H1 (cell line): ENCODE measurements around the gene PPFIA4. TPM values are rescaled to one million over a fixed set of nuclear protein-coding genes. Genes with fewer than 3 reads are reported as not detected.

Experiments used
- CTCF ChIA-PET: fragments of 300-600 bp; sonication (Branson Sonifier 250); formaldehyde crosslinking; loops from one replicate; lab custom pipeline; 2021; ENCODE audit not compliant: partially characterized antibody; lab: Charles Lee
- POLR2A ChIA-PET: fragments of 300-600 bp; sonication (Branson Sonifier 250); formaldehyde crosslinking; loops from one replicate; lab custom pipeline; 2021; ENCODE audit warnings: inconsistent platforms; ENCODE audit not compliant: partially characterized antibody; lab: Charles Lee
- DNase-seq, 2 experiments: peaks; one replicate each; pipeline versions ENCODE4 v3.0.0 to v3.0.0-alpha.2; 2010 to 2022; ENCODE audit warnings: low spot score in 2 of 2, low read depth in 1 of 2, mixed read lengths in 1 of 2
- FAIRE-seq: peaks from 2 replicates; lab custom pipeline; 2011; peaks lifted over from hg19 to GRCh38; lab: Jason Lieb, UNC
- H2AFZ ChIP-seq: 2 replicates; pipeline ENCODE4 v1.8.1; 2012; ENCODE audit warnings: low read length, inconsistent platforms
- H2AK5ac ChIP-seq: 2 replicates; pipeline ENCODE4 v1.6.1; 2013; ENCODE audit warnings: low read depth, low read length
- H2BK120ac ChIP-seq: replicated peaks from 2 replicates; pipeline ENCODE3; 2013; ENCODE audit warnings: low read depth, low read length, inconsistent platforms
- H2BK12ac ChIP-seq: 2 replicates; pipeline ENCODE4 v1.6.1; 2013; ENCODE audit warnings: low read depth, low read length
- H2BK15ac ChIP-seq: 2 replicates; pipeline ENCODE4 v1.6.1; 2013; ENCODE audit warnings: low read length
- H2BK20ac ChIP-seq: 2 replicates; pipeline ENCODE4 v1.6.1; 2013; ENCODE audit warnings: low read length
- H2BK5ac ChIP-seq: 2 replicates; pipeline ENCODE4 v1.6.1; 2013; ENCODE audit warnings: low read depth, low read length
- H3K14ac ChIP-seq: 2 replicates; pipeline ENCODE4 v1.6.1; 2013; ENCODE audit warnings: inconsistent platforms; ENCODE audit not compliant: insufficient read length
- H3K18ac ChIP-seq: 2 replicates; pipeline ENCODE4 v1.6.1; 2013; ENCODE audit warnings: low read length; ENCODE audit errors: extremely low read depth
- H3K23ac ChIP-seq: 2 replicates; pipeline ENCODE4 v1.6.1; 2013; ENCODE audit warnings: inconsistent platforms; ENCODE audit not compliant: insufficient read length
- H3K23me2 ChIP-seq: 2 replicates; pipeline ENCODE4 v1.6.1; 2013; ENCODE audit warnings: low read depth, low read length
- H3K27ac ChIP-seq: 2 replicates; pipeline ENCODE4 v1.6.1; 2011; ENCODE audit warnings: low read depth, low read length, inconsistent platforms
- H3K27me3 ChIP-seq, 4 experiments: replicated peaks in 1 of 4; 1 replicate in 1 of 4; 2 replicates in 3 of 4; pipeline versions ENCODE4 v1.6.1 to v1.8.1; 2011 to 2013; ENCODE audit warnings: low read length in 3 of 4, mild to moderate bottlenecking in 3 of 4, inconsistent platforms in 2 of 4, mixed read lengths in 2 of 4, moderate library complexity in 1 of 4; ENCODE audit not compliant: control insufficient read depth in 3 of 4, insufficient read depth in 3 of 4; ENCODE audit errors: extremely low read depth in 1 of 4
- H3K36me3 ChIP-seq, 4 experiments: 2 replicates each; pipeline versions ENCODE4 v1.6.1 to v1.8.1; 2011 to 2013; ENCODE audit warnings: mild to moderate bottlenecking in 4 of 4, low read length in 3 of 4, moderate library complexity in 2 of 4, control low read depth in 1 of 4, inconsistent platforms in 1 of 4; ENCODE audit not compliant: insufficient read depth in 4 of 4, control insufficient read depth in 2 of 4
- H3K4ac ChIP-seq: replicated peaks from 2 replicates; pipeline ENCODE3; 2013; ENCODE audit warnings: low read length, low read depth, mixed read lengths, inconsistent platforms; ENCODE audit not compliant: insufficient read length
- H3K4me1 ChIP-seq, 4 experiments: replicated peaks in 1 of 4; 1 replicate in 1 of 4; 2 replicates in 3 of 4; pipeline versions ENCODE4 v1.6.1 to v1.8.1; 2011 to 2013; ENCODE audit warnings: low read length in 3 of 4, inconsistent platforms in 2 of 4, mixed read lengths in 1 of 4; ENCODE audit not compliant: insufficient read depth in 4 of 4, control insufficient read depth in 3 of 4
- H3K4me2 ChIP-seq, 2 experiments: 2 replicates each; pipeline versions ENCODE4 v1.6.1 to v1.8.1; 2011 to 2013; ENCODE audit warnings: low read depth in 2 of 2, low read length in 2 of 2, control low read depth in 1 of 2, inconsistent platforms in 1 of 2, mild to moderate bottlenecking in 1 of 2; ENCODE audit not compliant: insufficient read depth in 1 of 2
- H3K4me3 ChIP-seq, 4 experiments: fragments of 200-600, 300-600 bp in 1 of 4; sonication (generic), shearing (Covaris generic), sonication (Bioruptor Twin) in 1 of 4; 2 replicates each; pipeline versions ENCODE4 v1.5.1 to v1.8.1; 2011 to 2016; ENCODE audit warnings: low read length in 4 of 4, low read depth in 3 of 4, control low read depth in 2 of 4, inconsistent platforms in 2 of 4, mild to moderate bottlenecking in 2 of 4, mixed read lengths in 1 of 4, moderate library complexity in 1 of 4; ENCODE audit not compliant: insufficient read depth in 2 of 4; ENCODE audit errors: extremely low read depth in 1 of 4
- H3K56ac ChIP-seq: replicated peaks from 2 replicates; pipeline ENCODE3; 2013; ENCODE audit warnings: low read depth, mild to moderate bottlenecking, mixed read lengths, low read length, inconsistent platforms; ENCODE audit not compliant: insufficient read length
- H3K79me1 ChIP-seq: 2 replicates; pipeline ENCODE4 v1.6.1; 2013; ENCODE audit warnings: low read depth, low read length, control low read depth
- H3K79me2 ChIP-seq, 2 experiments: 2 replicates each; pipeline versions ENCODE4 v1.6.1 to v1.8.1; 2012 to 2013; ENCODE audit warnings: low read length in 2 of 2, mild to moderate bottlenecking in 2 of 2, inconsistent platforms in 1 of 2; ENCODE audit not compliant: insufficient read depth in 2 of 2, control insufficient read depth in 1 of 2
- H3K9ac ChIP-seq, 4 experiments: replicated peaks in 1 of 4; 1 replicate in 1 of 4; 2 replicates in 3 of 4; pipeline versions ENCODE4 v1.6.1 to v1.8.1; 2011 to 2013; ENCODE audit warnings: low read depth in 3 of 4, low read length in 3 of 4, control low read depth in 2 of 4, mild to moderate bottlenecking in 2 of 4, moderate library complexity in 2 of 4, inconsistent platforms in 1 of 4; ENCODE audit errors: extremely low read depth in 1 of 4
- H3K9me3 ChIP-seq, 2 experiments: 2 replicates each; pipeline versions ENCODE4 v1.6.1 to v1.8.1; 2012 to 2013; ENCODE audit warnings: mild to moderate bottlenecking in 2 of 2, moderate library complexity in 2 of 2, control low read depth in 1 of 2, inconsistent platforms in 1 of 2, low read depth in 1 of 2, low read length in 1 of 2, mixed read lengths in 1 of 2; ENCODE audit not compliant: insufficient read depth in 2 of 2
- H4K20me1 ChIP-seq, 2 experiments: replicated peaks in 1 of 2; 2 replicates each; pipeline versions ENCODE3 to v1.8.1; 2011 to 2013; ENCODE audit warnings: inconsistent platforms in 2 of 2, low read length in 2 of 2, mild to moderate bottlenecking in 1 of 2; ENCODE audit not compliant: insufficient read depth in 2 of 2, control insufficient read depth in 1 of 2
- H4K5ac ChIP-seq: 2 replicates; pipeline ENCODE4 v1.6.1; 2013; ENCODE audit warnings: low read length, low read depth, mixed read lengths, inconsistent platforms; ENCODE audit not compliant: insufficient read length
- H4K8ac ChIP-seq: 2 replicates; pipeline ENCODE4 v1.8.0; 2013; ENCODE audit warnings: mild to moderate bottlenecking, moderate library complexity, low read length, inconsistent platforms; ENCODE audit not compliant: insufficient read depth; ENCODE audit errors: extremely low read depth
- H4K91ac ChIP-seq: replicated peaks from 2 replicates; pipeline ENCODE3; 2013; ENCODE audit warnings: low read length, mixed read lengths, inconsistent platforms; ENCODE audit not compliant: insufficient read length
- BCL11A ChIP-seq, 2 experiments: IDR thresholded peaks; one replicate each; pipeline ENCODE4 v1.6.1; 2011; ENCODE audit warnings: low read depth in 2 of 2, low read length in 2 of 2, mild to moderate bottlenecking in 2 of 2
- BRCA1 ChIP-seq: IDR thresholded peaks from 2 replicates; pipeline ENCODE4 v1.6.1; 2012; ENCODE audit warnings: low read depth, low read length, improper control_type of control experiment
- EGR1 ChIP-seq: IDR thresholded peaks from 2 replicates; pipeline ENCODE4 v1.6.1; 2011; ENCODE audit warnings: low read depth, low read length, borderline replicate concordance
- GTF2F1 ChIP-seq: IDR thresholded peaks from 2 replicates; pipeline ENCODE4 v1.6.1; 2012; ENCODE audit warnings: low read depth, low read length, improper control_type of control experiment, borderline replicate concordance
- HDAC6 ChIP-seq: IDR thresholded peaks from one replicate; pipeline ENCODE4 v1.7.1; 2012; ENCODE audit warnings: low read depth, mild to moderate bottlenecking, inconsistent platforms, low read length, moderate library complexity
- KDM1A ChIP-seq: fragments of 200-600, 300-600 bp; sonication (generic); IDR thresholded peaks from 2 replicates; pipeline ENCODE4 v1.7.1; 2016; ENCODE audit warnings: mild to moderate bottlenecking, low read length, borderline replicate concordance
- POU5F1 ChIP-seq: IDR thresholded peaks from 2 replicates; pipeline ENCODE4 v1.6.1; 2011; ENCODE audit warnings: low read depth, mild to moderate bottlenecking, low read length, moderate library complexity
- RAD21 ChIP-seq, 2 experiments: IDR thresholded peaks in 1 of 2; conservative IDR thresholded peaks in 1 of 2; 2 replicates each; pipeline ENCODE4 v1.6.1; 2011; ENCODE audit warnings: low read depth in 2 of 2, low read length in 2 of 2, improper control_type of control experiment in 1 of 2, inconsistent platforms in 1 of 2, mild to moderate bottlenecking in 1 of 2, moderate library complexity in 1 of 2
- SIRT6 ChIP-seq: IDR thresholded peaks from one replicate; pipeline ENCODE4 v1.7.1; 2012; ENCODE audit warnings: low read length, inconsistent platforms
- WGBS, 2 experiments: shearing (Covaris generic) in 1 of 2; methylation state at CpG; one replicate each; pipeline versions ENCODE4 v1.1.6 to v1.1.7; 2013 to 2015; ENCODE audit warnings: low lambda C conversion rate in 2 of 2, mixed read lengths in 2 of 2, inconsistent platforms in 1 of 2, low coverage in 1 of 2, missing lambda C conversion rate in 1 of 2; ENCODE audit not compliant: insufficient replicate concordance in 2 of 2, insufficient coverage in 1 of 2, insufficient read length in 1 of 2; ENCODE audit errors: extremely low coverage in 1 of 2, missing lambda C conversion rate in 1 of 2; 5-methylcytosine and 5-hydroxymethylcytosine counted together
- polyA plus RNA-seq, 7 experiments: library from polyadenylated mRNA; depleted of rRNA in 3 of 7; stranded (reverse) in 5 of 7; unstranded in 2 of 7; fragments of >200 nt in 5 of 7; fragments of 200-250 nt in 2 of 7; gene quantifications; 1 replicate in 5 of 7; 2 replicates in 1 of 7; 4 replicates in 1 of 7; pipeline versions ENCODE4 v1.2.1 to v1.2.3, GENCODE V29; 2011 to 2013; ENCODE audit warnings: missing spikeins in 2 of 7, mixed read lengths in 2 of 7
- total RNA-seq: library from RNA; stranded (reverse); fragmentation: NEBNext Ultra II Directional; extraction: Animal tissue kit (Norgen Biotek cat#: 25700); gene quantifications from 2 replicates; pipeline ENCODE4 v1.2.1, GENCODE V29; 2021

PPFIA4 gene
- total and polyA plus RNA-seq, 2 of the 8 experiments (the other 6 are each of a cell fraction or from before 2014, with no cell fraction given) = 9.0 to 9.9 TPM

GRCh38 chr1:203011582-203011981, 14.7 kb upstream of the PPFIA4 start:
- no peak overlapping the region for H3K14ac ChIP-seq
- no peak overlapping the region for H4K8ac ChIP-seq
- H2AFZ ChIP-seq = no peak overlapping the region
- H3K36me3 ChIP-seq = peaks cover 14 to 53% (median 38%) of the 10 kb centered on the region in 4 experiments
- no peak overlapping the region for H4K5ac ChIP-seq
- H3K4me2 ChIP-seq = no peak overlapping the region
- H2BK12ac ChIP-seq = no peak overlapping the region
- no peak for DNase-seq
- no peaks in the 10 kb centered on the region for H3K79me1 ChIP-seq
- TF ChIP-seq EGR1 = no peak
- TF ChIP-seq BRCA1 = no peak
- no peak for TF ChIP-seq POU5F1
- no peak for TF ChIP-seq BCL11A (IDR thresholded peaks at IDR 0.05; ENCODE audit: low read depth in 2 of 2, low read length in 2 of 2)
- no peak for TF ChIP-seq SIRT6
- no peak for TF ChIP-seq RAD21 (IDR thresholded peaks at IDR 0.05 in 1 of 2, conservative IDR thresholded peaks at IDR 0.05 in 1 of 2; ENCODE audit: low read depth in 2 of 2, low read length in 2 of 2)
- no peak for TF ChIP-seq HDAC6
- no peak for TF ChIP-seq GTF2F1
- no peak for TF ChIP-seq KDM1A
- peaks cover 0 to 5% of the 10 kb centered on the region in 2 experiments for H4K20me1 ChIP-seq
- FAIRE-seq = no peak
- H3K23ac ChIP-seq = no peak overlapping the region
- no peak overlapping the region for H3K18ac ChIP-seq
- H3K23me2 ChIP-seq = peaks cover 4% of the 10 kb centered on the region; the same call in 1 of the 2 replicates
- no peak overlapping the region for H4K91ac ChIP-seq
- no peaks in the 10 kb centered on the region for H3K27me3 ChIP-seq
- no peaks in the 10 kb centered on the region for H3K9me3 ChIP-seq
- H3K27ac ChIP-seq = no peak overlapping the region
- H3K4ac ChIP-seq = no peak overlapping the region
- no peak overlapping the region for H2AK5ac ChIP-seq
- no peak overlapping the region for H2BK120ac ChIP-seq
- no peak overlapping the region for H3K4me3 ChIP-seq
- peaks cover 0 to 45% of the 10 kb centered on the region in 2 experiments for H3K79me2 ChIP-seq
- ChIA-PET CTCF (no interaction called here), POLR2A (no interaction called here)
- WGBS, 2 experiments = 91% methylated on average over 5 of the region's 5 CpGs; no CpG with 5 or more reads in 1 of the 2 experiments
- no peaks in the 10 kb centered on the region for H3K4me1 ChIP-seq
- no peak overlapping the region for H2BK5ac ChIP-seq
- no peak overlapping the region for H3K56ac ChIP-seq
- H3K9ac ChIP-seq = no peak overlapping the region
- H2BK15ac ChIP-seq = no peak overlapping the region
- no peak overlapping the region for H2BK20ac ChIP-seq
